ENCODE results near the gene P2RX4. TPM values are rescaled to one million over a fixed set of nuclear protein-coding genes. Genes with fewer than 3 reads are reported as not detected.
"Not testable (repeated sequence)": the region's sequence is repeated elsewhere in the genome, so short reads cannot be mapped to it uniquely, and the experiment has no call there.

The P2RX4 gene
- total RNA-seq, 1 donor from 2014 or later: 17.0 TPM

- Mint-ChIP-seq H3K9me3 (peaks cover 5% of the 10 kb centered on the region), H3K27ac (no peak overlapping the region), H3K36me3 (no peaks in the 10 kb centered on the region), H3K4me1 (ENCODE audit: unreplicated experiment) (no peaks in the 10 kb centered on the region), H3K27me3 (peaks cover 5% of the 10 kb centered on the region), H3K4me3 (no peak overlapping the region)
- no peak for TF ChIP-seq CTCF (conservative IDR thresholded peaks at IDR 0.05)
- DNase-seq (ENCODE audit: extremely low spot score, unreplicated experiment): no peak
These were observed 20.2 kb upstream of the P2RX4 start for GRCh38 chr12:121189619-121190155.

GRCh38 chr12:121190523-121191031, 19.4 kb upstream of the P2RX4 start:
- H3K4me1 Mint-ChIP-seq (ENCODE audit: unreplicated experiment): no peaks in the 10 kb centered on the region
- H3K9me3 Mint-ChIP-seq: peaks cover 5% of the 10 kb centered on the region
- DNase-seq (ENCODE audit: extremely low spot score, unreplicated experiment): no peak
- TF ChIP-seq CTCF (conservative IDR thresholded peaks at IDR 0.05): no peak
- no peak overlapping the region for H3K27ac Mint-ChIP-seq
- H3K36me3 Mint-ChIP-seq: no peaks in the 10 kb centered on the region
- H3K4me3 Mint-ChIP-seq: no peak overlapping the region
- peaks cover 5% of the 10 kb centered on the region for H3K27me3 Mint-ChIP-seq

GRCh38 chr12:121191151-121191550, 18.8 kb upstream of the P2RX4 start:
- H3K27ac Mint-ChIP-seq: no peak overlapping the region
- H3K9me3 Mint-ChIP-seq: peaks cover 5% of the 10 kb centered on the region
- DNase-seq (ENCODE audit: extremely low spot score, unreplicated experiment): no peak
- no peak for TF ChIP-seq CTCF (conservative IDR thresholded peaks at IDR 0.05)
- peaks cover 5% of the 10 kb centered on the region for H3K27me3 Mint-ChIP-seq
- no peaks in the 10 kb centered on the region for H3K4me1 Mint-ChIP-seq (ENCODE audit: unreplicated experiment)
- H3K36me3 Mint-ChIP-seq: no peaks in the 10 kb centered on the region
- H3K4me3 Mint-ChIP-seq: no peak overlapping the region

GRCh38 chr12:121196902-121197301, 13.0 kb upstream of the P2RX4 start:
- no peak for TF ChIP-seq CTCF (conservative IDR thresholded peaks at IDR 0.05)
- DNase-seq (ENCODE audit: extremely low spot score, unreplicated experiment): no peak
- Mint-ChIP-seq H3K4me3 (no peak overlapping the region), H3K4me1 (ENCODE audit: unreplicated experiment) (no peaks in the 10 kb centered on the region), H3K27me3 (peaks cover 5% of the 10 kb centered on the region), H3K27ac (no peak overlapping the region), H3K9me3 (no peaks in the 10 kb centered on the region), H3K36me3 (no peaks in the 10 kb centered on the region)

GRCh38 chr12:121198949-121199348, 11.0 kb upstream of the P2RX4 start:
- no peak for DNase-seq (ENCODE audit: extremely low spot score, unreplicated experiment)
- H3K4me3 Mint-ChIP-seq: no peak overlapping the region
- TF ChIP-seq CTCF (conservative IDR thresholded peaks at IDR 0.05): no peak
- H3K36me3 Mint-ChIP-seq: no peaks in the 10 kb centered on the region
- H3K4me1 Mint-ChIP-seq (ENCODE audit: unreplicated experiment): no peaks in the 10 kb centered on the region
- no peaks in the 10 kb centered on the region for H3K9me3 Mint-ChIP-seq
- no peak overlapping the region for H3K27ac Mint-ChIP-seq
- H3K27me3 Mint-ChIP-seq: no peaks in the 10 kb centered on the region

- not testable (repeated sequence) for DNase-seq (ENCODE audit: extremely low spot score, unreplicated experiment); H3K9me3 Mint-ChIP-seq; H3K4me3 Mint-ChIP-seq; H3K27ac Mint-ChIP-seq; H3K27me3 Mint-ChIP-seq; H3K4me1 Mint-ChIP-seq (ENCODE audit: unreplicated experiment); H3K36me3 Mint-ChIP-seq
These were observed 8.8 kb upstream of the P2RX4 start for GRCh38 chr12:121201140-121201539.
